Stimulated activated effector memory CD8-positive, alpha-beta T cell treated with anti-CD3 and anti-CD28 coated beads, Interleukin-12 subunit alpha, Interleukin-12 subunit beta, amount 100 ng/mL, for 72 hours (primary cell): Measurements from ENCODE around the gene PALS1.
A peak's percentile ranks its signal among the peaks of the same experiment; 100 is the strongest.

ENCODE experiments used
- ATAC-seq: fragments of 150-1000 bp; cut with Tn5 transposase; 2 replicates; pipeline ENCODE4 v1.10.0; 2021
- DNase-seq, 2 donors: peaks; one replicate each; pipeline ENCODE4 v3.0.0; 2021 to 2022; ENCODE audit warnings: low spot score in 2 of 2
- H3K27ac Mint-ChIP-seq: one replicate; pipeline ENCODE4 v1.8.0; 2022; ENCODE audit warnings: mild to moderate bottlenecking, mixed read lengths
- H3K36me3 Mint-ChIP-seq: one replicate; pipeline ENCODE4 v1.8.0; 2022; ENCODE audit warnings: mild to moderate bottlenecking, mixed read lengths
- H3K4me1 Mint-ChIP-seq: one replicate; pipeline ENCODE4 v1.8.0; 2022; ENCODE audit warnings: mixed read lengths
- H3K4me3 Mint-ChIP-seq: one replicate; pipeline ENCODE4 v1.8.0; 2022; ENCODE audit warnings: mild to moderate bottlenecking, mixed read lengths
- H3K9me3 Mint-ChIP-seq: one replicate; pipeline ENCODE4 v1.8.0; 2022; ENCODE audit warnings: mixed read lengths

Gene PALS1

GRCh38 chr14:67240168-67240932 lies 885 bp upstream of the PALS1 start:
- ATAC-seq (peak; percentile 2), DNase-seq (peak in 1 of 2 donors; percentile 8)
- H3K9me3 Mint-ChIP-seq: no peaks in the 10 kb centered on the region
- H3K36me3 Mint-ChIP-seq: no peaks in the 10 kb centered on the region
- peak overlapping the region; percentile 76 for H3K4me3 Mint-ChIP-seq
- no peak overlapping the region for H3K27ac Mint-ChIP-seq
- H3K4me1 Mint-ChIP-seq: peaks cover 19% of the 10 kb centered on the region

DNA sequence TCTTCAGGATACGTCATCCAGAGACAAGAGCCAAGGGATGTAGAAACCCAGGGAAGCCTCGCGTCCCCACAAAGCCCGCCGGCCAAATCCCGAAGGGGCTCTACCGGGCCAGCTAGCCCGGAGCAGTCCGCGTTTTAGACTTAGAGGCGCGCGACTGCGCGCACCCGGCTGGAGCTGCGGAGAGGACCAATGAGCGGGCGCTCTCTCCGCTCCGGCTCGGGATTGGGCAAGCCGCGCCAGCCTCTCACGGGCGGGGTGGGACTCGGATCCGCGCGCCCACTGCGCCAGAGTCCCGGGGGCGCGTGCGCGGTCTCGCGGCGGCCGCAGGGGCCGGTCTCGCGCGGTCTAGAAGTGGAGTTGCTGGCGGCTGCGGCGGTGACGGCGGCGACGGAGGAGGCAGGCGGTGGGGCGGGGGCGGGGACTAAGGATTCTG lies 241 bp upstream of the PALS1 start:
- Mint-ChIP-seq H3K9me3 (no peaks in the 10 kb centered on the region), H3K4me3 (peak overlapping the region; percentile 76), H3K27ac (peak overlapping the region; percentile 48), H3K4me1 (peaks cover 19% of the 10 kb centered on the region), H3K36me3 (no peaks in the 10 kb centered on the region)
- ATAC-seq (peak; percentile 97), DNase-seq (peak; percentile 84 to 95)

GRCh38 chr14:67242168-67242420 lies 859 bp downstream of the PALS1 start:
- peaks cover 19% of the 10 kb centered on the region for H3K4me1 Mint-ChIP-seq
- ATAC-seq: no peak
- no peaks in the 10 kb centered on the region for H3K36me3 Mint-ChIP-seq
- H3K4me3 Mint-ChIP-seq: peak overlapping the region; percentile 76
- H3K9me3 Mint-ChIP-seq: no peaks in the 10 kb centered on the region
- no peak for DNase-seq
- peak overlapping the region; percentile 48 for H3K27ac Mint-ChIP-seq

GRCh38 chr14:67245104-67245503 lies 3.9 kb downstream of the PALS1 start:
- ATAC-seq (no peak), DNase-seq (no peak)
- no peak overlapping the region for H3K4me3 Mint-ChIP-seq
- H3K4me1 Mint-ChIP-seq: peaks cover 16% of the 10 kb centered on the region
- no peaks in the 10 kb centered on the region for H3K36me3 Mint-ChIP-seq
- H3K9me3 Mint-ChIP-seq: no peaks in the 10 kb centered on the region
- no peak overlapping the region for H3K27ac Mint-ChIP-seq

- H3K27ac Mint-ChIP-seq: no peak overlapping the region
- no peaks in the 10 kb centered on the region for H3K9me3 Mint-ChIP-seq
- no peak for ATAC-seq
- DNase-seq: no peak
- H3K36me3 Mint-ChIP-seq: peaks cover 8% of the 10 kb centered on the region
- H3K4me1 Mint-ChIP-seq: peaks cover 6% of the 10 kb centered on the region
- no peak overlapping the region for H3K4me3 Mint-ChIP-seq
These were observed 10.5 kb downstream of the PALS1 start for GRCh38 chr14:67251573-67252226.

DNA sequence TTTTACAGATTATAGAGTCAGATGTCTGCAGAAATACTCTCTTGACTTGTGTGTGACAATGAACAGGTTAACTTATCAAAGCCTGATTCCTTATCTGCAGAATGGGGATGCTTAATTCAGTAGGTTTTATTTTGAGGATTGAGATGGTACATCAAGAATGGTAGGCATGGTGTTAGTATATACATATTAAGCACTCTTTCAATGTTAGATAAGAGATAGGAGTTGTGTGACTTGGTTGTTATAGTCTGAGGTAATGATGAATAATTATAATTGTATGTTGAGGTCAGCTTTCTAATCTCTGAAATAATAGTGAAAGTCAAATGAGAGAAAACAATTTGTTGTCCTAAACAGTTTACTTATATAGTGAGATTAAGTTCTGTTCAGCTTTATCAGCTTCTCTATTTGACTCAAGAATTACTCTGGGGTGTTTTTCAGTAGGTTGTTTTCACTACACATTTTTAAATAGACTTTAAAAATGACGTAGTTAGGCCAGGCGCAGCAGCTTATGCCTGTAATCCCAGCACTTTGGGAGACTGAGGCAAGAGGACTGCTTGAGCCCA lies 11.9 kb downstream of the PALS1 start:
- H3K4me3 Mint-ChIP-seq: no peak overlapping the region
- H3K4me1 Mint-ChIP-seq: peaks cover 6% of the 10 kb centered on the region
- H3K27ac Mint-ChIP-seq: no peak overlapping the region
- H3K36me3 Mint-ChIP-seq: peaks cover 8% of the 10 kb centered on the region
- DNase-seq (no peak), ATAC-seq (peak; percentile 55)
- H3K9me3 Mint-ChIP-seq: no peaks in the 10 kb centered on the region

DNA sequence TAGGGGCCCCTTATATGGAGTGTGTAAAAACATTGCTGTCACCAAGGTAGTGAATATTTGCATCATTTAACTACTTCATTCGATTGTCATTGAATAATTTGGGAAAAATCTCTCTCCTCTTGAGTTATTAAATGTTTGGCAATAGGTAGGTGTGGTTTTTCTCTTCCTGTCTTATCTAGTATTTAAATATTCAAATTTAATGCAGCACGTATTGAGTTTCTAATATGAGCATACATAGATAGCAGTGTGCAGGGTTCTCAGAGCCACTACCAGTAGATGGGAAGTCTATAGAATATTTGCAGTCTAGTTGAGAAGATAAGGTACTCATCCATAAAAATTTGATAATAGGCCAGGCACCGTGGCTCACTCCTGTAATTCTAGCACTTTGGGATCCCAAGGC lies 16.7 kb downstream of the PALS1 start:
- Mint-ChIP-seq H3K27ac (no peak overlapping the region), H3K36me3 (peaks cover 8% of the 10 kb centered on the region), H3K4me1 (peaks cover 4% of the 10 kb centered on the region), H3K9me3 (no peaks in the 10 kb centered on the region), H3K4me3 (no peak overlapping the region)
- ATAC-seq: no peak
- DNase-seq: no peak

GRCh38 chr14:67260965-67261364 lies 19.7 kb downstream of the PALS1 start:
- no peak for ATAC-seq
- Mint-ChIP-seq H3K4me3 (no peak overlapping the region), H3K36me3 (no peaks in the 10 kb centered on the region), H3K4me1 (no peaks in the 10 kb centered on the region), H3K9me3 (no peaks in the 10 kb centered on the region), H3K27ac (no peak overlapping the region)
- DNase-seq: no peak

GRCh38 chr14:67263499-67264149 lies 22.4 kb downstream of the PALS1 start:
- Mint-ChIP-seq H3K36me3 (no peaks in the 10 kb centered on the region), H3K4me3 (no peak overlapping the region), H3K27ac (no peak overlapping the region), H3K9me3 (no peaks in the 10 kb centered on the region), H3K4me1 (peaks cover 8% of the 10 kb centered on the region)
- no peak for DNase-seq
- ATAC-seq: no peak

GRCh38 chr14:67265131-67265530 lies 23.9 kb downstream of the PALS1 start:
- no peak overlapping the region for H3K4me3 Mint-ChIP-seq
- no peaks in the 10 kb centered on the region for H3K9me3 Mint-ChIP-seq
- no peak overlapping the region for H3K27ac Mint-ChIP-seq
- DNase-seq (no peak), ATAC-seq (no peak)
- H3K4me1 Mint-ChIP-seq: peaks cover 8% of the 10 kb centered on the region
- no peaks in the 10 kb centered on the region for H3K36me3 Mint-ChIP-seq

DNA sequence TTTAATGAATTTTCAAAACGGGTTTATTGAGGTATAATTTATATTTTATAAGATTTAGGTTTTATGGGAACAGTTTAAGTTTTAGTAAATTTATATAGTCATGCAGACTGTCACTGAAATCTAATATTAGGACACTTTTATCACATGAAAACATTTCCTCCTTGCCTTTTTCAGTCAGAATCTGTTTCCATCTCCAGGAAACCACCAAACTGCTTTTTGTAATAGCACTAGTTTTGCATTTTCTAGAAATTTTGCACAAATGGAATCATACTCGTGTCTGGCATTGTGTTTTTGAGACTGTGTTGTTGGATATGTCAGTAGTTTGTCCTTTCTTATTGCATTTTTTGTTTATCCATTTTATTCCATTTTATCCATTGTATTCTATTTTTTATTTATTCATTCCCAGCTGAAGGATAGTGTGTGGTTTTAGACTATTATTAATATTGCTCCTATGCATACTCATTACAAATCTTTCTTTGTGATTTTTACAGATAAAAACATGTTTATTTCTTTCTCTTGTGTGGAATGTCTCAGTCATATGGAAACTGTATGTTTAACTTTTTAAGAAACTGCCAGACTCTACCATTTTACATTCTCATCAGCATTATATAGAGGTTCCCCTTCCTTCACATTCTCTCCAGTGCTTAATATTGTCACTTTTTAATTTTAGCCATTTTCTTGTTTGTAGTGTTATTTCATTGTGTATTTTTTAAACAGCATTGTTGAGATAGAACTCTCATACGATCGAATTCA lies 26.5 kb downstream of the PALS1 start:
- Mint-ChIP-seq H3K9me3 (no peaks in the 10 kb centered on the region), H3K27ac (no peak overlapping the region), H3K4me1 (peaks cover 8% of the 10 kb centered on the region), H3K36me3 (peaks cover under 1% of the 10 kb centered on the region), H3K4me3 (no peak overlapping the region)
- ATAC-seq: no peak
- no peak for DNase-seq

- Mint-ChIP-seq H3K9me3 (no peaks in the 10 kb centered on the region), H3K27ac (no peak overlapping the region), H3K4me1 (peaks cover 8% of the 10 kb centered on the region), H3K4me3 (no peak overlapping the region), H3K36me3 (peaks cover 6% of the 10 kb centered on the region)
- ATAC-seq (no peak), DNase-seq (no peak)
These were observed 27.4 kb downstream of the PALS1 start for GRCh38 chr14:67268426-67269150.

DNA sequence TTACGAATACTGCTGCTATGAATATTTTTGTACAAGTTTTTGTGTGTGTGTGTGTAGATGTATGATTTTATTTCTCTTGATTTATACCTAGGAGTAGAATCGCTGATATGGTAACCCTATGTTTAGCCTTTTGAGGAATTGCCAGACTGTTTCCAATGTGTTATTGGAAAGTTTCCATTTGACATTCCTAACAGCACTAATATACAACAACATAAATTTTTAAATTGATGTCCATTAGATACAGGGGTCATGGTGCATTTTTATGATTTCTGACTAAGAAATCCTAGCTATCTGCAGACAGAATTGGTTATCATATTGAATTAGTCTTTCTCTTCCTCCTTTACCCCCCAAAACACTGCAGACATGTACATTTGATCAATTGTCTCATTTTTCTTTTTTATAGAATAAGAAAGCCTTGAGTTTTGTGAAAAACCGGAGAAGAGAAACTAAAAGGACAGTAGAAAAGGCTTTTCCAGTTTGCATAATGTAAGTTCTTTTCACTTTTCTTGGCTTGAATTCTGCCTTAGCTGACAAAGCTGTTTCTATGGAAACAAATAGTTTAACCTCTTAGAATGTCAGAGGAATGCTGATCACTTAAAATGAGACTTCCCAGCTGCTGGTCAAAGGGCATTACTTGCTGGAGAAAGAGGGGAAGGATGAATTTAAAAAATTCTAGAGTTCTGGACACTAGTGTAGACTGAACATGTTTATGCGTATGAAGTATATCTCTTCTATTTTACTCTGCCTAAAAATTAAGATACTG lies 28.2 kb downstream of the PALS1 start:
- no peaks in the 10 kb centered on the region for H3K9me3 Mint-ChIP-seq
- DNase-seq (no peak), ATAC-seq (no peak)
- no peak overlapping the region for H3K4me3 Mint-ChIP-seq
- peaks cover 8% of the 10 kb centered on the region for H3K4me1 Mint-ChIP-seq
- peaks cover 6% of the 10 kb centered on the region for H3K36me3 Mint-ChIP-seq
- no peak overlapping the region for H3K27ac Mint-ChIP-seq

DNA sequence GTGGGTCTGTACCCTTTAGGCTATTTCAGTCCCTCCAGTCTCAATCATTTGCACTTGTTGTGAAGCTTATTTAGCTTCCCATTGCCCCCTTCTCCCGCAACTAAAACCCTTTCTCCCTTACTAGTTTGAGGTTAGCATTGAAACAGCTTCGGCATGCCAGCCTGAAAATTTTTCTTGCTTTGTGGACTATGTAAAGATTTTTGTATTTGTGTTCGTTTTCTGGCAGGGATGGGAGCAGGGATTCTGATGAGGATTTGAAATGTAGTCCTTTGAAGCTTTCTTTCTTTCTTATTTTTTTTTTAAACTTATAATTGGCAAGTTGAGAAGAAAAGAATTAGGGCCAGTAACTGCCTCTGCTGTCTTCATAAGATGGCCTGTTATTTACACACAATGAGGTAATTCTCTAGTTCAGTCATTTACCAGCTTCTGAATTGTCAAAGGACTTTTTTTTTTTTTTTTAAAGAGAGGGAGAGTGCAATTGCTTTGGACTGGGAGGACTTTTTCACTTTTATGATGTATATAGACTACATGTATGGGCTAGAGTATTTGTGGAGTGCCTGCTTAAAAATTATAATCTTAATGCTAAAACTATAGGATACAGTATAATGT lies 29.0 kb downstream of the PALS1 start:
- ATAC-seq (no peak), DNase-seq (no peak)
- peaks cover 8% of the 10 kb centered on the region for H3K4me1 Mint-ChIP-seq
- no peak overlapping the region for H3K4me3 Mint-ChIP-seq
- no peaks in the 10 kb centered on the region for H3K9me3 Mint-ChIP-seq
- no peak overlapping the region for H3K27ac Mint-ChIP-seq
- peaks cover 6% of the 10 kb centered on the region for H3K36me3 Mint-ChIP-seq
